ENCODE results near the gene TMEM223.
"Not testable (repeated sequence)": the region's sequence is repeated elsewhere in the genome, so short reads cannot be mapped to it uniquely, and the experiment has no call there.

Gene TMEM223

GRCh38 chr11:62799486-62799885 is 7.7 kb upstream of the TMEM223 start:
- no peak for DNase-seq

DNA sequence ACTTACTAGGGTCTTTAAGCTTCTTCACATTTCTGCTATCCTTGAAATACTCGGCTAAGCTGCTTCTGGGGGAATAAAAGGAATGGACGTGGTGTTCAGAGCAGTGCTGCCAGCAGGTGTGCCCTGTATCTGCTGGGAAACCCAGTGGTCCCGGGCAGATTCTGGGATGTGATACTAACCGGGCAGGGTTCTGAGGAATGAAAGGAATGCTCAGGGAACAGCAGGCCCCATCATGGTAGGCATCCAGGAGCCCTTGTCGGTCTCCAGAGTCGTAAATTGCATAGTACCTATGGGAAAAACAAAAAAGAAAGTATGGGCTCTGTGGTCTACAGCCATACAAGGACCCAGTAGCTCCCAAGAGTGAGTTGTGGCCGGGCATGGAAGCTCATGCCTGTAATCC is 4.5 kb upstream of the TMEM223 start:
- DNase-seq, result no peak

GRCh38 chr11:62794201-62794775 is 2.5 kb upstream of the TMEM223 start:
- no peak for DNase-seq

DNA sequence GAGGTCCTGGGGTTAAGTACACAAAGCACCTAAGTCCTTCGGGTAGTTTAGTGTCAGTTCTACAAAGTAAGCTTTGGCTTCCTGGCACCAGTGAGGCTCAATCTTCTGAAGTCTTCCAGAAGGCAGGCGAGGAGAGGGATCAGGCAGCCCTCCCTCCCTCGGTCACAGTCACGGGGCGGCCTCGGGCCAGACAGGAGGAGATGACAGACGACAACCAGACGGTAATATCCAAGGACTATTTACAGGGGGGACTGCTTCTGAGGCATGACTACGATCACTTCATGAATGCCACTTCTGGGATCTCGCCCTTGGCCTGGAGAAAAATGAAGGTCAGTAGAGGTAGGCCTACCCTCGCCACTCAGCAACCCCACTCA is 383 bp upstream of the TMEM223 start:
- no peak for DNase-seq

DNA sequence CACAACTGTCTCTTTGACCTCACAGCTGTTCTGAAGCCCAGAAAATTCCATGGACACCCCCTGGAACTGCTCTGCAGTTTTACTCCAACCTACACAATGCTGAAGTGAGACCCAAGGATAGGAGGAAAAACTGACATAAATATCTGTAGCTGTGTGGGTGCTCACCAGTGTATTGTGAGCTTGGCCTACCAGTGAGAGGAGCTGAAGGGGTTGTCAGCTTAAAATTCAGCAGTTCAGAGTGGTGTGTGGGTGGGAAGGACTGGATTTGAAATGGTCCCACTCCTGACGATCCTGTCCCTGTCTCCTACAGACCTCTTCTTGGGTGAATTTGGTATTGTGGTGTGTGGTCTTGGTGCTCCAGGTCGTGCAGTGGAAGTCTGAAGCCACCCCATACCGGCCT is 2.2 kb downstream of the TMEM223 start:
- DNase-seq, result no peak

DNA sequence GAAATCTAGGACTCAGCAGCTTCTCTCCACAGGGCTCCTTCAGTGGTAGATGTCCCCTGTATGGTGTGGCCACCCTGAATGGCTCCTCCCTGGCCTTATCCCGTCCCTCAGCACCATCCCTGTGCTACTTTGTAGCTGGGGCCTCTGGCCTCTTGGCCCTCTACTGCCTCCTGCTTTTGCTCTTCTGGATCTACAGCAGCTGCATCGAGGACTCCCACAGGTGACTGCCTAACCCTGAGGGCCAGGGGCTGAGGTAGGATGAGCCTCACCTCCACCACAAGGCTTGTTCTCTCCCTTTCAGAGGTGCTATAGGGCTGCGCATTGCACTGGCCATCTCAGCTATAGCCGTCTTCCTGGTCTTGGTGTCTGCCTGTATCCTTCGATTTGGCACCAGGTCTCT is 2.8 kb downstream of the TMEM223 start:
- no peak for DNase-seq

DNA sequence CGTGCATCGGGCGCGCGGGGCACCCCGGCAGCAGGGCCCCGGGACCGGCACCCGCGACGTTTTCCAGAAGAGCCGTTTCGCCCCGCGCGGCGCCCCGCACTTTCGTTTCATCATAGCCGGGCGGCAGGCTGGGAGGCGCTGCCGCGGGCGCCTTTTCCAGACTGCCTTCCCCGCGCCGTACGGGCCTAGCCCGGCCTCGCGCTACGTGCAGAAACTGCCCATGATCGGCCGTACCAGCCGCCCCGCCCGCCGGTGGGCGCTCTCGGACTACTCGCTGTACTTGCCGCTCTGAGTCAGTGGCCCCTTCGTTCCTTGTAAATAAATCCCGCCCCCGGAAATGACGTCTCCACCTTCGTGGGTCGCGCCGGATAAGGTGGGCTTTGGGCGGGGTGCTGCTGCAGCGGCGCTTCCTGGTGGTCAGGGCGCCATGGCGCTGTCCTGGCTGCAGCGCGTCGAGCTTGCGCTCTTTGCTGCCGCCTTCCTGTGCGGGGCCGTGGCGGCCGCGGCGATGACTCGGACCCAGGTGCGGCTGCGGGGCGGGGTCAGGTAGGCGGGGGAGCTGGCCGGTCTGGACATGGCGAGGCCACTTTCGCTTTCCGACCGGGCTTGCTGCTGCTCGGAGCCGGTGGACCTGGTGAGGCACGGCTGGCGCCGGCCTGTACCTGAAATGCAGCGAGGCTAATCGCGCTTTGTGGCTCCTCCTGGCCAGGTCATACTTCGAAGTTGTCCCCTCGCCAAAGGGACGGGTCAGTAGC is 4.6 kb downstream of the TMEM223 start, which contains the start of gene TMEM179B:
TSS of gene TMEM179B (plus strand) at position 398 of the 755 bp plus-strand sequence. CDS start at position 428, 30 bp downstream.
- DNase-seq, result peak; percentile 100

- DNase-seq, result peak; percentile 94
Observed at GRCh38 chr11:62786318-62787004, 5.3 kb downstream of the TMEM223 start.

GRCh38 chr11:62782753-62783152 is 9.1 kb downstream of the TMEM223 start:
- DNase-seq, result peak; percentile 15

- DNase-seq, result no peak
Observed at GRCh38 chr11:62778441-62778840, 13.4 kb downstream of the TMEM223 start.

DNA sequence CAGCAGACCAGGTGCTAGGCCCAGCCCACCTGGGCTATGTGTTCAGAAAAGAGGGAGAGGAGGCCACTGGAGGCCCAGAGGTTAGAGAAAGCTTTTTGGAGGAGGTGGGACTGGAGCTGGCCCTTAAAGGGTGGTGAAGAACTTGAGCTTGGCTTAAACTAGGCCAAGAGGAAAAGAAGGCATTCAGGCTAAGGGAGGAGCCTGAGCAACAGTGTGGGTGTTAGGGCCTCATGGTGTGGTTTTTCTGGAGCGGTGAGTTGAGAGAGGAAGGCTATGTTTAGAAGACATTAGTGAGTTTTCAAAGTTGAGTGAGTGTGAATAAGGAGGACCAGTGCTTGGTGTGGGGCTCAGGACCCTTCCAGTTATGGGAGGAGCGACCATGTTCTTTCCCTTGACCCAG is 14.4 kb downstream of the TMEM223 start:
- DNase-seq, result no peak

- no peak for DNase-seq
Observed at GRCh38 chr11:62775646-62776045, 16.2 kb downstream of the TMEM223 start.

DNA sequence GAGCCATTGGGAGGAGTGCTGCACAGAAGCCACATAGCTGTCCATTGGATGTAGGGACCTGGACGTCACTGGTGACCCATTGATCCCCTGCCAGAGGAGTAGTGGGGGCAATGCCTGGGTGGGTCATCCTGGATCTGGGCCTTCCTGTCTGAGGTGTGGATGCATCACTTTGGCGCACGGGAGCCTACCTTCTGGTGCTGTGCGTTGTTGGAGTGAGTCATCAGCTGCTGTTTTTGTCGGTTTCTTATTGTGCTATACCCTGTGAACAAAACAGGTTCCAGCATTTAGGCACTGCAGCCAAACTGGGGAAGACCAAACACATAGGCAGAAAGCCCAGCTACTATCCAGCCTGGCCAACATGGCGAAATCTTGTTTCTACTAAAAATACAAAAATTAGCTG is 17.4 kb downstream of the TMEM223 start:
- DNase-seq, result no peak

DNA sequence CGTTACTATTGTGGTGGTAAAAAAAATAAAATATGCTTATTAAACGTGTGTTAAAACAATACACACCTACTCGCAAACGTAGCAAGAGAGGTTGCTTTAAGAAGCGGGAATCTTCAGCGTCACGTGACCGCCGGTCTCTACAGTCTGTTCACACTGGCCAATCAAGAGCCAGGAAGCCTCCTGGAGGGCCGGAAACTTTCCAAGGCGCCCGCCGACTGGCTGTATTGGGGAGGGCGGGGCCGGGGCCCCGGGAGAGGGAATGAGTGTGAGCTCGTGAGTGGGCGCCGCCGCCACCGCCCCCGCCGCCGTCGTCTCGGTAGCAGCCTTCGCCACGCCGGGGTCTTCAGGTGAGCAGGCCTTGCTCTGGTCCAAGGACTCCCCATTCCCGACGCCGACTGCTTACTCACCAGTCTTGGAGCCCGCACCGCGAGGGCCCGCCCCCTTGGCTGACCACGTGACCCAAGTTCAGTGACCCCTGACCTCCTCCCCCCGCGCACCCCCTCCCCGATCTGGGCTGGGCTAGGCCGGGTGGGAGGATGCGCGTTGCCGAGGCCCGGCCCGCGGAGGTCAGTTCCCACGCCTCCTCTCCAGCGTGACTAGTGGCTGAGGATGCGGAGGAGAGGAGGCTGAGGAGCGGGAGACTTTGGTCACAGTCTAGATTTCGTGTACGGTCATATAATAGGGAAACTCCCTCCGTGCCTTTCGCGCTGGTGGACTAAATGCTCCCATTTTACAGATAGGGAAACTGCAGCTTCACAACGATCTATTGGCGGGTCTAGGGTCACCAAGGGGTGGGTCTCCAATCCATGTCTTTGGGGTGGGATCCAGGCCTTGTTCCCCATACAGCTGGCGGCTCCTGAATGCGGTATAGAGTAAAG is 20.4 kb downstream of the TMEM223 start, which contains the start of gene TAF6L:
TSS of gene TAF6L (plus strand) at position 253 of the 878 bp plus-strand sequence. CDS start 4,388 bp downstream, outside the sequence.
- peak; percentile 100 for DNase-seq

DNA sequence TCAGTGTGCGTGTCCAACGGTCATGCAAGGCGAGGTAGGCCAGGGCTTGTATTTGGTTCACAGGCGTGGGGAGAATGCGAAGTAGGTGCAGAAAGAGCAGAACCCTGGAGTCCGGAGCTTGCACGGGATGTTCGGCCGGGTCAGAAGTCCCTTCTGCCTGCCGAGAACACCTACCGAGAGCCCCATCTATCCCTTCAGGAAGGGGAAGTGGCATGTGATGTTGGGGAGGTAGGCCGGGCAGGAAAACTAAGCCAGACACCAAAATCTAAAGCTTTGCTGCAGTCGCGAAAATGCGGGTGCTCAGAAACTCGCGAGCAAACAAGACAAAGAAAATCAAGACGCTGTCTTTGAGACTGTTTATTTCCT is 21.0 kb downstream of the TMEM223 start:
- peak; percentile 60 for DNase-seq

DNA sequence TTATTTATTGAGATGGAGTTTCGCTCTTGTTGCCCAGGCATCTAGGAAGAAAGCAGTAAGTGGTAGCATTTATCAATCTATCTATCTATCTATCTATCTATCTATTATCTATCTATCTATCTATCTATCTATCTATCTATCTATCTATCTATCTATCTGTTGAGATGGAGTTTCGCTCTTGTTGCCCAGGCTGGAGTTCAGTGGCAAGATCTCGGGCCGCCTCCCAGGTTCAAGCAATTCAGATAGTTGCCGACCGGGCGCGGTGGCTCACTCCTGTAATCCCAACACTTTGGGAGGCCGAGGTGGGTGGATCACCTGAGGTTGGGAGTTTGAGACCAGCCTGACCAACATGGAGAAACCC is 31.0 kb downstream of the TMEM223 start:
- DNase-seq, result not testable (repeated sequence)

DNA sequence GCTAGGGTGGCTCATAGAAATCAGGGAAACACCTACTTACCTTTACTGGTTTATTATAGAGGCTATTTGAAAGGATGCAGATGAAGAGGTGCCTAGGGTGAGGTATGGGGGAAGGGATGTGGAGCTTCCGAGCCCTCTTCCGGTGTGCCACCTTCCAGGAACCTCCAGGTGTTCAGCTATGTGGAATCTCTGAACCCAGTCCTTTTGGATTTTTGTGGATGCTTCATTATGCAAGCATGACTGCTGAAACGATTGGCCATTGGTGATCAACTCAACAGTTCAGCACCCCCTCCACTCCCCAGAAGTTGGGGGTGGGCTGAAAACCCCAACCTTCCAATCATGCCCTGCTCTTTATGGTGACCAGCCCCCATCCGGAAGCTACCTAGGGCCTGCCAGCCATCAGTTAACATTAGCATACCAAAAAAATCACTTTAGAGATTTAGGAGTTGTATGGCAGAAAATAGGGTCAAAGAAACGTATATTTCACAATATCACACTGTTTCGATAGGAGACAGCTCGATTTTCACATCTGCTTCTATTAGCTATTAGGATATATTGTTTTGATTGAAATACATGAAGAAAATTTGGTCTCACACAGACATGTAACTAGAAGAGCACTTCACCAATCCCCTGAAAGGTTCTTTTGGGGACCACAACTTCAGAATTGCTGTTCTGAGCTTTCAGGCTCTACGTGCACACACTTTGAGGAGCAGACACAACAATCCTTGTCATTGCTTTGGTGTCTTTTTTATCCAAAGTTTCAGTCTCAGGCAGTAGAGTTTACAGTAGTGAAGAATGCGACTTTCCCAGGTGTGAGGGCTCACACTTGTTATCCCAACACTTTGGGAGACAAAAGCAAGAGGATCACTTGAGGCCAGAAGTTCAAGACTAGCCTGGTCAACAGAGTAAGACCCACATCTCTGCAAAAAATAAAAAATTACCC is 33.7 kb downstream of the TMEM223 start:
- no peak for DNase-seq

DNA sequence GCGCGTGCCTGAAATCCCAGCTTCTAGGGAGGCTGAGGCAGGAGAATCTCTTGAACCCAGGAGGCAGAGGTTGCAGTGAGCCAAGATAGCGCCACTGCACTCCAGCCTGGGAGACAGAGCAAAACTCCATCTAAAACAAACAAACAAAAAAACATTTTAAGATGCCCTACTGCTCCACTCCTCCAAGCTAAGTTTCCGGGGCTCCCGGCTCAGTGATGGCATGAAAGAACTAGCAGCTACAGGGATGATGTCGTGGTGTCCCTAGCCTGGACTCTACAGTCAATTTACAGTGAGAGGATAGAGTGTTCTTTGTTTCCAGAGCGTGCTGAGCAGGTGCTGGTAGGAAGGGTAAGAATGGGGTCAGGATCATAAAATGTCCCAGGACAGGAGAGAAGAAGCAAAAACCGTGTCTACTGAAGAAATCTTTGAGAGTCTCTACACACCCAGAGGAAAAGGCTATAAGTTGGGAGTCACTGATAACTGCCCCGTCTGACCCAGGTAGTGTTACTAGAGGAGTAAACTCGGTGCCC is 36.7 kb downstream of the TMEM223 start:
- no peak for DNase-seq

- DNase-seq, result peak; percentile 100
Observed at GRCh38 chr11:62753736-62754603, 37.8 kb downstream of the TMEM223 start, which contains the start of gene ZBTB3. TSS of gene ZBTB3 (minus strand) at chr11:62754160. CDS start at chr11:62753664, 496 bp downstream.

DNA sequence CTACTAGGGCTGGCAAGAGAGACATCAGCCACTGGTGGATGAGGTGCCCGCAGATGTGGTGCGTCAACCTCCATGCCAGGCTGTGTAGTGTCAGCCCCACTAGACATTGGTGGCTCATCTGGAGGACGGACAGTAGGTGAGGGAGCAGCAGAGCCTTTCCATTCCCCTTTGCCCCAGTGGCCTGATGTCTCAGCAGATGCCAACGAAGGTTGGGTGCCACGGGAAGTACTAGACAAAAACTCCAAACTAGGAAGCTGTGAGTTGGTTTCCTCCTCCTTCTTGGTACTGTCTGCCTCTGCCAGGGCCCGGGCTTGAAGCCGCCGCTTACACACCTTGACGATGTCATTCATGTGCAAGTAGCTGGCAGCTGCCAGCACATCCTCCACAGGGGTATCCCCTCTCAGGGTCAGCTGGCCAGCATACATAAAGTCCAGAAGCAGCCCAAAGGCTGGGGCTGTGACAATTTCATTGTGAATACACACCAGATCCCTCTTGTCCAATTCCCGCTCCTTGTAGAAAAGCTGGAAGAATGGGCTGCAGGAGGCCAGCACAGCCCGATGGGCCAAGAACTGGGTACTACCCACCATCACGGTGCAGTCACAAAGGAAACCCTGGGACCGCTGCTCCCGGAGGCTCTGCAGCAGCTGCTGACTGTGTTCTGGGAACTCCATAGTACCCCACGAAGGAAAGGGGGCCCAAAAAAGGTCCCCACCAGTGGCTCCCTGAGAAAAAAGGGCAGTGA is 38.6 kb downstream of the TMEM223 start:
- no peak for DNase-seq
